GM19035 (cell line): Measurements from ENCODE around the gene PTPRA.
"Not testable (repeated sequence)": the region's sequence is repeated elsewhere in the genome, so short reads cannot be mapped to it uniquely, and the experiment has no call there.

Experiments used
- ATAC-seq: cut with Tn5 transposase; IDR thresholded peaks from one replicate; pipeline ENCODE4 v1.9.1; 2021; ENCODE audit not compliant: unreplicated experiment

The PTPRA gene, protein sequence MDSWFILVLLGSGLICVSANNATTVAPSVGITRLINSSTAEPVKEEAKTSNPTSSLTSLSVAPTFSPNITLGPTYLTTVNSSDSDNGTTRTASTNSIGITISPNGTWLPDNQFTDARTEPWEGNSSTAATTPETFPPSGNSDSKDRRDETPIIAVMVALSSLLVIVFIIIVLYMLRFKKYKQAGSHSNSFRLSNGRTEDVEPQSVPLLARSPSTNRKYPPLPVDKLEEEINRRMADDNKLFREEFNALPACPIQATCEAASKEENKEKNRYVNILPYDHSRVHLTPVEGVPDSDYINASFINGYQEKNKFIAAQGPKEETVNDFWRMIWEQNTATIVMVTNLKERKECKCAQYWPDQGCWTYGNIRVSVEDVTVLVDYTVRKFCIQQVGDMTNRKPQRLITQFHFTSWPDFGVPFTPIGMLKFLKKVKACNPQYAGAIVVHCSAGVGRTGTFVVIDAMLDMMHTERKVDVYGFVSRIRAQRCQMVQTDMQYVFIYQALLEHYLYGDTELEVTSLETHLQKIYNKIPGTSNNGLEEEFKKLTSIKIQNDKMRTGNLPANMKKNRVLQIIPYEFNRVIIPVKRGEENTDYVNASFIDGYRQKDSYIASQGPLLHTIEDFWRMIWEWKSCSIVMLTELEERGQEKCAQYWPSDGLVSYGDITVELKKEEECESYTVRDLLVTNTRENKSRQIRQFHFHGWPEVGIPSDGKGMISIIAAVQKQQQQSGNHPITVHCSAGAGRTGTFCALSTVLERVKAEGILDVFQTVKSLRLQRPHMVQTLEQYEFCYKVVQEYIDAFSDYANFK

DNA sequence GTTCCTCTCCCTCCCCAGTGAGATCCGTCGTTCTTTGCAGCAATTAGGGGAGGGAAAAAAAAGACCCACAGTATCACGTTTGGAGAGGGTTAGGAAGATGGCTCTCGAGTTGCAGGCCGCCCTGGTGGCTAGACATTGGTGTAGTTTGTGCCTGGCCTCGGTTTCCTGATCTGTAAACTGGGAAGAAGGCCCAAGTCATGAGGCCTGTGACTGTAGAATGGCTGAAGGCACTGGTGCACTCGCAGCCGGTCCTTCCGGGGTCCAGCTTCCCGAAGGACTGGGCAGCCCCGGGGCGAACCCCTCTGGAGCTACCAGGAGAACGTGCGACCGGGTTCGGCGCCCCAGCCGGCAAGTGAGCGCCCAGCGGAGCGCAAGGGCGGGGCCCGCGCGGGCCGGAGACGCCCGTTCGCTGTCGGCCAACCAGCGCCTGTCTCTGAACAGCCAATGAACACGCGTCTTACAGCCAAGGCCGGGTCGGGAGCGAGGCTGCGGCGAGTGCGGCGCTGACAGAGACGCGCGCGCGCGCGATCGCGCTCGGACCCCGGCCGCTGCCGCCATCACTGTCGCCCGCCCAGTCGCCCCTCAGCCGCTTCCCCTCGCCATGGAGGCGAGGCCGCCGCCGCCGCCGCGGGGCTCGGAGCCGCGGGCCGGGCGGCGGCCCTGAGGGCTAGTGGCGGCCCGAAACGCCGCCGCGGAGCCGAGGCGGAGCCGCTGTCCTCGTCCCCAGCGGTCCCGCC, at the start of gene PTPRA:
Gene PTPRA (plus strand): TSS at position 472 of the 737 bp plus-strand sequence. CDS start 90,797 bp downstream, outside the sequence.
- ATAC-seq: peak; percentile 94

- no peak for ATAC-seq
These were observed 47.5 kb upstream of the PTPRA start for GRCh38 chr20:2825761-2826160.

- ATAC-seq: no peak
These were observed 46.6 kb upstream of the PTPRA start for GRCh38 chr20:2826655-2827054.

DNA sequence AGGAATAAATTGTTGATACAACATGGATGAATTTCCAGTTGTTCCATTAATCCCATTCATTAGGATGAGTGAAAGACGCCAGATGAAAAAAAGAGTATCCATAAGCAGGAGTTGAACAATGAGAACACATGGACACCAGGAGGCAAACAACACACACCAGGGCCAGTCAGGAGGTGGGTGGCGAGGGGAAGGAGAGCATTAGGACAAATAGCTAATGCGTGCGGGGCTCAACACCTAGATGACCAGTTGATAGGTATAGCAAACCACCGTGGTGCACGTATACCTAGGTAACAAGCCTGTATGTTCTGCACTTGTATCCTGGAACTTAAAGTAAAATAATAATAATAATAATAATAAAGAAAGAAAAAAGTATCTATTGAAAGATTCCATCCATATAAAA, 43.9 kb upstream of the PTPRA start:
- no peak for ATAC-seq

GRCh38 chr20:2831206-2831605, 42.1 kb upstream of the PTPRA start:
- ATAC-seq: not testable (repeated sequence)

DNA sequence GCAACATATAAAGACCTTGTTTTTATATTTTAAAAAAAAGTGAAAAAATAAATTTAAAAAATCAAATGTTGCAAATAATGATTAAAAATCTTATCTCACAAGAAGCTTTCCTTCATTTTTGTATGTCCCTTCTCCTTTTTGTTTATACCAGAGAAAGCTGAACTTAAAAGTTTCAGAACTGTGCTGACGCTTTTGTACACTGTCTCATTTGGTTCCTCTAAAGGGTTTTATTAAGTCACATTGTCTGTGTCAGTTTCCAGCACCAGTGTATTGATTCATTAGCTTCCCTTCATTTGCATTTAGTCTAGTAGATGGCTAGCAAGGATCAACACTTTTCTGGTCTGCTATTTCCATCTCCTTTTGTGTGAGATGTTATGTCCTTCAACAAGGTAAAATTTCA, 39.5 kb upstream of the PTPRA start:
- no peak for ATAC-seq

- no peak for ATAC-seq
These were observed 38.7 kb upstream of the PTPRA start for GRCh38 chr20:2834401-2835110.

GRCh38 chr20:2835331-2835796, 37.9 kb upstream of the PTPRA start:
- ATAC-seq: no peak

GRCh38 chr20:2836035-2836434, 37.2 kb upstream of the PTPRA start:
- ATAC-seq: no peak

- no peak for ATAC-seq
These were observed 35.9 kb upstream of the PTPRA start for GRCh38 chr20:2837221-2837960.

GRCh38 chr20:2838170-2838797, 35.0 kb upstream of the PTPRA start:
- no peak for ATAC-seq

DNA sequence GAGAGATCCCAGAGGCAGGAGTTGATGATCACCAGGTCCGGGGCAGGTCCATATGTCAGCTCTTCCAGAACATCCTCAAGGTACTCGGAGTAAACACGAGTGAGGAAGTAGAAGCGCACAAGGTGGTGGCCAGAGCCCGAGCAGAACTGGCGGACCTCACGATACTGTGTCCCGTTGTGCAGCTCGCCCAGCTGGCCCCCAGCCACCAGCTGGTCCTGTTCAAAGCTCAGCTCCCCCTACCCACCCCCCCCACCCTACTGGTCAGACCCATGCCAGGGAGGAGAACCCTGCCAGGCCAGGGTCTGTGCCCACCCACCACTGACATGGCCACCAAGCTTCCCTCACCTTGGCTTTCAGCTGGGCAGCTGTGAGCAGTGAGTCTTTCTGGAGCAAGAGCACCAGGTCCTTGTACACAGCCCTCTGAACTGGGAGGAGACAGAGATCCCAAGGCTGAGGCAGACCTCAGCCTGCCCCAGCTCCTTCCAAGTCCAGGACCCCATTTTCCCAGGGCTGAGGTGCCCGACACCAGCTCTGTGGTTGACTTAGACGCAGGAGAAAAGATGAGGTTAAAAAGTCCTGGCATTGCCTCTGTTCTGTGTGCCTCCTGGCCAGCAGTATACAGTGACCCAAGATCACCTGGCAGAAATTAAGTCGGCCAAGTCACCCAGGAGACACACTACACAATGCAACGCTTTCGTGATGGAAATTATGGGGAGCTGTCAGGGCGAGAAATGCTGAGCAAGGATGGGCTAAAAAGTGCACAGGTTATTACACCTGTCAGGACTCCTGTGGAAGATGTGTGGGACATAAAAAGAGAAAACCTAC, 34.2 kb upstream of the PTPRA start:
- ATAC-seq: no peak

DNA sequence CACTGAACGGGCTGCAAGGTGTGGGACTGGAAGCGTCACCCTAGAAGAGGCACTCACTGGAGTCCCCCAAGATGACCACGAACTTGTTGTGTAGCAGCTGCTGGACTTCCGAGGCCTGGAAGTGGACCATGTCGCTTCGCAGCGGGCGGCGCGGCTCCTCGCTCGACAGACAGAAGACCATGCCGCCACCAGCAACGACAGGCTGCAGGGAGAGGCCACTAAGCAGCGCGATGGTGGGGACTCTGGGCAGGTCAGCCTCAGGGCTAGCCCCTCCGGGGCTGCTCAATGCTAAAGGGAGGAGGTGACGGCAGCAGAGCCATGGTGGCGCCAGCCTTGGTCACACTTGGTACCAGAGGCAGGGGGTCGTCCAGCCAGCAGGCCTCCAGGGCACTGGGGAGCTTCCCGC, 33.5 kb upstream of the PTPRA start:
- ATAC-seq: no peak

DNA sequence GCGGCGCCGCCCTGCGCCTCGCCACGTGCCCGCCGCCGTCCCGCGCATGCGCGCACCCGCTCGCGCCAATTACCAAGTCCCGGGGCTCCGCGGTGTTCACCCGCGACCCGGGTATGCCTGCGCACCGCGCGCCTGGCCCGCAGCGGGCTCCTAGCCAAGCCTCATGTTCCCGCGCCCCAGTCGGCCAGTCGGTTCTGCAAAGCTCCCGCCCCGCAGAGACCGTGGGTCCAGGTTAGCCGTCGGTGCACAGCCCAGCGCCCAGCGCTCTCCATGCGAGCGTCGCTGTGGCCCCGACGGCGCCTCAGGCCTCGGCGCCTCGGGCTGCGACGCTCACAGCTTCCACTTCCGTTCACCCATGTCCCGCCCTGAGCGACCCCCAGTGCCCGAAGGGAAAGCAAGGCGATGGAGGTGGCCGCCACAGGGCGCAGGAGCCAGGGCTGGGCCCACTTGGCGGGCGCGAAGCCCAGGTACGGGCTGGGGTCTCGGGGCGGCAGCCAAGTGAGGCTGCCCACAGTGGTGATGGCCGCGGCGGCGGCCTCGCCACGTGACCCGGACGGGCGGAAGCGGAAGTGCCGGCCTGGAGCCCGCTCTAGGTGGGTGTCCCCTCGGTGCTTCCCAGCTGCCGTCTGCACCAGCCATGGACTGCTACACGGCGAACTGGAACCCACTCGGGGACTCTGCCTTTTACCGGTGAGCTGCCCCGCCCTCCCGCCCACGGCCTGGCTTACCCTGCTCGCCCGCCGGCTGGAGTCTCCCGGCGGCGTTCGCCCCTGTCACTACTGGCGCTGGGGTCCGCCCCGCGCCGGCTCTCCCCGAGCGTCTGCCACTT, 32.9 kb upstream of the PTPRA start, which contains the start of the genes PCED1A and VPS16:
Gene PCED1A (minus strand): TSS at position 518 of the 829 bp plus-strand sequence. CDS start 743 bp downstream, outside the sequence.
Gene VPS16 (plus strand): TSS at position 608 of the 829 bp plus-strand sequence. CDS start 30 bp downstream, at position 638.
- ATAC-seq: peak; percentile 93

DNA sequence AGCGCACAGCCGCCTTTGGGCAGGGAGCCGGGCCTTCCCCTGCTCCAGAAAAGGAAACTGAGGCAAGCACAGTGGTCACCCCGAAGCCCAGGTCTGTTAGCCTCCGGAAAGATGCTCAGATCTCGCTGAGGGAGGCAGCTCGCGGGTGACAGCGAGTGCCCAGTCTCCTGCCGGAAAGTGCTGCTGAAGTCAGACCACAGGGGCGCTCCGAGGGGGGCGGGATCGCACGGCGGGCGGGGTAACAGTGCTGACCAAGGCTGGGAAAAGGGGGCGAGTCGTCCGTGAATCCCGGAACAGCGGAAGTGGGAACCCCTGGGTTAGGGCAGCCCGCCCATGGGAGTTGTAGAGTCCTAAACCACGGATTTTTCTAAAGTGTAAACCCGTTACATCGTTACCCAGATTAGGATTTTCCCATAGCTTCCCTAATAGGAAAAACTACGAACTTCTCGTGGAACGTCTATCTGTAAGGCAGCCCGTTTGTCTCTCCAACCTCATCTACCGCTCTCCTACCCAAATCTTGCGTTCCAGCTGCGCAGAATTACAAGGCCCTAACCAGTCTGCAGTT, 32.2 kb upstream of the PTPRA start:
- ATAC-seq: peak; percentile 43

GRCh38 chr20:2845607-2846006, 27.7 kb upstream of the PTPRA start:
- no peak for ATAC-seq

DNA sequence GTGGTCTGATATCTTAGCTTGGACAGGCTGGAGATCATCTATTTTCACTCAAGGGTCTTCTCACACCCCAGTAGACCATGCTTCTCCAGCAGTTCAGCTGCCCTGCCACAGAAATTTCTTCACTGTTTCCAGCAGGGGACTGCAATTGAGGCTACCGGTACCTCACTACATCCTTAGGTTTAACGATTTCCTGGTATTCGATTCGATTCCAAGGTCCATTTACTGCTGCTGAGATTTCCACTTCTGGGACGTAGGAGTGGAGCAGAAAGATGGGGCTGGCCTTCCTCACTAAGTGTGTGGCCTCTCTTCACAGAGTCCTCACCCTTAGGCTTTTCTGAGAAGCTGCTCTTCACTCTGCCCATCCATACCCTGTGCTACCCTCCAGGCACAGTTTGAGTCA, 26.6 kb upstream of the PTPRA start:
- ATAC-seq: no peak
